Measurements from ENCODE around the gene DSCAM. TPM values are rescaled to one million over a fixed set of nuclear protein-coding genes. Genes with fewer than 3 reads are reported as not detected.

Gene DSCAM
- total and polyA plus RNA-seq, 4 donors = 8.2 to 27.7 (median 15.2) TPM

DNA sequence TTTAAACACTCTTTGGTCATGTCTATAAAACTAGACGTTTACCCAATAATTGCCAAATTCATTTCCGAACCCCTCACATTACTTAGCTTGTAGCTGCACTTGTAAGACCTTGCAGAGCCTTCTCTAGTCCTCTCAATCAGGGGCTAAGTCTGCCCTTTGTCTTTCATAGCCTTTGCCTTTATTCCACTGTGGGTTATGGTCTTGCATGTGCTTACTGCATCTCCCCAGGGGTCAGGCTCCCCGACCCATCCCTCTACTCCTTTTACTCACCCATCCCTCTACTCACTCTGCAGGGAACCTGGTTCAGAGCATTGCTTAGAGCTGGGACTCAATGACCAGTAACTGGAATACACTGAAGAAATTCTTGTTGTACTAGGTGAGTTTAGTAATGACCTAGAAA, 744.3 kb downstream of the DSCAM start:
- H3K27me3 ChIP-seq (ENCODE audit: control insufficient read depth, insufficient read depth, low read length) = no peaks in the 10 kb centered on the region
- H3K9me3 ChIP-seq (ENCODE audit: control insufficient read depth, insufficient read depth, low read length) = no peaks in the 10 kb centered on the region
- no peaks in the 10 kb centered on the region for H3K4me1 ChIP-seq (ENCODE audit: control insufficient read depth, insufficient read depth, low read length)
- H3K27ac ChIP-seq (ENCODE audit: low read depth, low read length) = no peak overlapping the region
- 67% methylated on average over 2 of the region's 3 CpGs for WGBS (ENCODE audit: insufficient coverage)
- H3K36me3 ChIP-seq (ENCODE audit: control insufficient read depth, insufficient read depth, low read length) = no peaks in the 10 kb centered on the region
- no peak overlapping the region for H3K4me3 ChIP-seq (ENCODE audit: low read depth, low read length)
- no peak for DNase-seq (ENCODE audit: low read depth in 4 of 6, low spot score in 6 of 6)

DNA sequence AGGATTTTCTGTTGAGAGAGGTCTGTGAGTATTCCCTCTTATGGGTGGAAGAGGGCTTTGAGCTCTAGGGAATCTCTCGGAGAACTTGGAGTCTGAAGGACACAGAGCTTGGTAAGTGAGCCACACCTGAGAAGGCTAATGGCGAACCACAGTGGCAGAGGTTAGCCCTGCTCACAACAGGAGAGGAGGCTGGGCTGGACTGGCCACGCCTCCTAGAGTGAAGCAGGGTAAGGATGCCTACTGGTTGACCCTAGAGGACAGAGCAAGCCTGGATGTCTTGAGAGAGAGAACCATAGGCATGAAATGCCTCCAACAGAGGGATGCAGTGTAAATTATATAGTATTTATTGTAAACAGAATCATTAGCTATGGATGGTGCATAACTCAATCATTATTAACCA, 747.1 kb downstream of the DSCAM start:
- 93% methylated on average over 3 of the region's 3 CpGs for WGBS (ENCODE audit: insufficient coverage)
- H3K36me3 ChIP-seq (ENCODE audit: control insufficient read depth, insufficient read depth, low read length) = no peaks in the 10 kb centered on the region
- H3K27me3 ChIP-seq (ENCODE audit: control insufficient read depth, insufficient read depth, low read length) = no peaks in the 10 kb centered on the region
- H3K9me3 ChIP-seq (ENCODE audit: control insufficient read depth, insufficient read depth, low read length) = no peaks in the 10 kb centered on the region
- H3K4me3 ChIP-seq (ENCODE audit: low read depth, low read length) = no peak overlapping the region
- DNase-seq (ENCODE audit: low read depth in 4 of 6, low spot score in 6 of 6) = no peak
- no peaks in the 10 kb centered on the region for H3K4me1 ChIP-seq (ENCODE audit: control insufficient read depth, insufficient read depth, low read length)
- no peak overlapping the region for H3K27ac ChIP-seq (ENCODE audit: low read depth, low read length)

DNA sequence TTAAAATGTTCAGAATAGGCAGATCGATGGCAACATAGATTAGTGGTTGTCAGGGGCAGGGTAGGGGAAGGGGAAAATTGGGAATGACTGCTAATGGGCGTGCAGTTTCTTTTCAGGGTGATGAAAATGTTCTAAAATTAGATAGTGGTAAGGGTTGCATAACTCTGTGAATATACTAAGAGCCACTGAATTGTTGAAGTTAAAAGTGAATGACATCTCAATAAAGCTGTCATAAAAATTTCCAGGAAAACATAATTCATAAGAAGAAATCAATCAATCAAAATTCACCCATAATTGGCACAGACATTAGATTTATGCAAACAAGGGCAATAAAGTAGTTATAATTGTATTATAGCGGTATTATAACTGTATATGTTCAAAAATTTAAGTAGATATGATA, 751.5 kb downstream of the DSCAM start:
- Histone ChIP-seq H3K27ac (ENCODE audit: low read depth, low read length) (no peak overlapping the region), H3K36me3 (ENCODE audit: control insufficient read depth, insufficient read depth, low read length) (peaks cover under 1% of the 10 kb centered on the region), H3K27me3 (ENCODE audit: control insufficient read depth, insufficient read depth, low read length) (no peaks in the 10 kb centered on the region), H3K4me3 (ENCODE audit: low read depth, low read length) (no peak overlapping the region), H3K9me3 (ENCODE audit: control insufficient read depth, insufficient read depth, low read length) (no peaks in the 10 kb centered on the region), H3K4me1 (ENCODE audit: control insufficient read depth, insufficient read depth, low read length) (no peaks in the 10 kb centered on the region)
- no peak for DNase-seq (ENCODE audit: low read depth in 4 of 6, low spot score in 6 of 6)
- no CpG with 5 or more reads among the region's 3 CpGs for WGBS (ENCODE audit: insufficient coverage)

DNA sequence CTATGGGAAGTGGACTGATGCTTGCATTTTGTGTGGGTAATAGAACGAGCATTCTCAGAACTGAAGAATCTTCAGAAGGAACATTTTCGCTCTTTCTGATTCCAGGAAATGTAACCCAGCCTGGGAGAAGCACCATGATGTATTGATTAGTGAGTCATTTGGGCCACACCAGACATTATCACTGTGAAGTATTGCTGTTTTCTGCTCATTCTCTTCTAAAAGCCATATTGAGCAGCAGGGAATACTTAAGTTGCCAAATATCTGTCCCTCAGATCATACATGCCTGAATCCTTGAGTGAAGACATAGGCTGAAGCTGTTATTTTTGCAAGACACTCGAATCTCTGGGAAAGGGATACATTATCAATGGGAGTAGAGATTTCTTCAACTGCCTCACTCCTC, 766.6 kb downstream of the DSCAM start:
- Histone ChIP-seq H3K4me3 (ENCODE audit: low read depth, low read length) (no peak overlapping the region), H3K27ac (ENCODE audit: low read depth, low read length) (no peak overlapping the region), H3K9me3 (ENCODE audit: control insufficient read depth, insufficient read depth, low read length) (no peaks in the 10 kb centered on the region), H3K36me3 (ENCODE audit: control insufficient read depth, insufficient read depth, low read length) (peaks cover 21% of the 10 kb centered on the region), H3K4me1 (ENCODE audit: control insufficient read depth, insufficient read depth, low read length) (no peaks in the 10 kb centered on the region), H3K27me3 (ENCODE audit: control insufficient read depth, insufficient read depth, low read length) (no peaks in the 10 kb centered on the region)
- DNase-seq (ENCODE audit: low read depth in 4 of 6, low spot score in 6 of 6) = peak in 2 of 6 donors; percentile 26 to 57
- WGBS (ENCODE audit: insufficient coverage) = 54% methylated on average over 2 of the region's 3 CpGs

DNA sequence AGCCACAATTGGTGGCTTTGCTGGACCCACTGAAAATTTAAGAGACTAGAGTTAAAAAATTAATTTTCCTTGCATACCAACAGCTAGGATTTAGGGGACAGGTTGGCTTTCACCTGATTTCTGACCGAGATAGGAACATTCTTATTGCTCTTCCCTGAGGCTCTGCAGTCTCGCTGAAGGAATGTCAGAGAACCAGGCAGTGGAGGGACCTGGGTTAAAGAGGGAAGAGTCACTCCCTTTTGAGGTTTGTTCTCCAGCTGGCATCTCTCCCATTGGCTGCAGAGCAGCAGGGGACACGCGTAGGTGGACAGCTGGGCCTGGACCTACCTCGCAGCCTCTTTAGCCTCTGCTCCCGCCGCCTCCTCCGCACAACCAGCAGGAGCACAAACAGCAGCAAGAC, 772.2 kb downstream of the DSCAM start:
- Histone ChIP-seq H3K4me1 (ENCODE audit: control insufficient read depth, insufficient read depth, low read length) (no peaks in the 10 kb centered on the region), H3K27ac (ENCODE audit: low read depth, low read length) (no peak overlapping the region), H3K36me3 (ENCODE audit: control insufficient read depth, insufficient read depth, low read length) (peaks cover 10% of the 10 kb centered on the region), H3K27me3 (ENCODE audit: control insufficient read depth, insufficient read depth, low read length) (no peaks in the 10 kb centered on the region), H3K4me3 (ENCODE audit: low read depth, low read length) (no peak overlapping the region), H3K9me3 (ENCODE audit: control insufficient read depth, insufficient read depth, low read length) (no peaks in the 10 kb centered on the region)
- 80% methylated on average over 6 of the region's 8 CpGs for WGBS (ENCODE audit: insufficient coverage)
- DNase-seq (ENCODE audit: low read depth in 4 of 6, low spot score in 6 of 6) = no peak

DNA sequence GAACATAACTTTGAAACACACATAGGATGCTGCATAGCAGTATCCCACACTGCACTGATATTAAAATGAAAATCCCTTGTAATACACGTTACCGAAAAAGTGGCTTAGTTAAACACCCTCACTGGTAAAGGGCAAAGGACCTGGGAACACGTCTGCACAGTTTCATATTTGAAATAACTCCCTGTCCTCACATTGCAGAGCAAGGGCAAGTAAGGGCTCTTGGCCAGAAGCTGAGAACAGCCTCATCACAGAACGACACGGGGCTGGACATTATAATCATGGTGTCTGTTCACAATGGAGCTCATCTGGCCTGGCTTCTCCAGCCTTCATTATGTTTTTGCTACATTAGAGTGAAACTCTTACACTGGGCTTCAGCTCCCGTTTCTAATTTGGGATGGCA, 772.8 kb downstream of the DSCAM start:
- Histone ChIP-seq H3K27me3 (ENCODE audit: control insufficient read depth, insufficient read depth, low read length) (no peaks in the 10 kb centered on the region), H3K4me3 (ENCODE audit: low read depth, low read length) (no peak overlapping the region), H3K27ac (ENCODE audit: low read depth, low read length) (no peak overlapping the region), H3K4me1 (ENCODE audit: control insufficient read depth, insufficient read depth, low read length) (no peaks in the 10 kb centered on the region), H3K9me3 (ENCODE audit: control insufficient read depth, insufficient read depth, low read length) (no peaks in the 10 kb centered on the region), H3K36me3 (ENCODE audit: control insufficient read depth, insufficient read depth, low read length) (peaks cover 10% of the 10 kb centered on the region)
- DNase-seq (ENCODE audit: low read depth in 4 of 6, low spot score in 6 of 6) = no peak
- WGBS (ENCODE audit: insufficient coverage) = 91% methylated on average over 4 of the region's 6 CpGs

DNA sequence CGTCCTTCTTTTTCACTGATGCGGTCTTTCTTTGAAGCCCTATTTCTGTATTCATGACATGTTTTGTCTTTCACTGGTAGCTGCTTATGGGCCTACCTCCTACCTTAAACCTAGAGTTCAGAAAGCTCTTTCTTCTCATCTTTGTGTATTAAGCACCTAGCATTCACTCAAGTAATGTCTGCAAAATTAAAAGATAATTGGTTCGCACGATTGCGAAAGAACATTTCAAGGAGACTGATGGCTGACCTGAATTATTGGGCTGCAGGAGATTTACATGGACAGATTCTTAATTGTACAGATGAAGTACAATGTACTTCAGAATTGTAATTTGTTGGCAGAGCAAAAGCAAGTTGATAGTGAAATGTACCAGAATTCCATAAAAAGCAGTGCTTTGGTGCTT, 773.3 kb downstream of the DSCAM start:
- Histone ChIP-seq H3K4me3 (ENCODE audit: low read depth, low read length) (no peak overlapping the region), H3K27ac (ENCODE audit: low read depth, low read length) (no peak overlapping the region), H3K4me1 (ENCODE audit: control insufficient read depth, insufficient read depth, low read length) (no peaks in the 10 kb centered on the region), H3K27me3 (ENCODE audit: control insufficient read depth, insufficient read depth, low read length) (no peaks in the 10 kb centered on the region), H3K36me3 (ENCODE audit: control insufficient read depth, insufficient read depth, low read length) (peaks cover 7% of the 10 kb centered on the region), H3K9me3 (ENCODE audit: control insufficient read depth, insufficient read depth, low read length) (no peaks in the 10 kb centered on the region)
- no peak for DNase-seq (ENCODE audit: low read depth in 4 of 6, low spot score in 6 of 6)
- WGBS (ENCODE audit: insufficient coverage) = 100% methylated on average over 3 of the region's 5 CpGs

DNA sequence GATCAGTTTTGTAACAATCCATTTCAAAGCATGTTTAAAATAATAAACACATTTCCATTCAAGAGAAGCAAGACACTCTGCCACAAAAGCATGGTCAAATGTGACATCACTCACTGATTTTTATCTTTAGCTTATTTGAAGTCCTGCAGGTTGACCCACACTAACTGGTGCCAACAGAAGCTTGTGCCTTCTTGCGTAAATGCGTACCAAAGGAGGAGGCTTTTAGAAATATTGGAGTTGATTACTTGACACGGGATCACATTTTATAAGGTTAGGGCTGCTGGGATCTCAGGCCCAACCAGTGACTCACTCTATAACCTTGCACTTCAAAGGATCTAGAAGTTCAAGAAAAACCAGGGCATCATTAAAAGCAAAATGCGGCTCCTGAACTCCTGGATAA, 776.1 kb downstream of the DSCAM start:
- H3K27ac ChIP-seq (ENCODE audit: low read depth, low read length) = no peak overlapping the region
- H3K9me3 ChIP-seq (ENCODE audit: control insufficient read depth, insufficient read depth, low read length) = no peaks in the 10 kb centered on the region
- H3K27me3 ChIP-seq (ENCODE audit: control insufficient read depth, insufficient read depth, low read length) = no peaks in the 10 kb centered on the region
- no CpG with 5 or more reads among the region's 4 CpGs for WGBS (ENCODE audit: insufficient coverage)
- no peak for DNase-seq (ENCODE audit: low read depth in 4 of 6, low spot score in 6 of 6)
- no peaks in the 10 kb centered on the region for H3K4me1 ChIP-seq (ENCODE audit: control insufficient read depth, insufficient read depth, low read length)
- no peak overlapping the region for H3K4me3 ChIP-seq (ENCODE audit: low read depth, low read length)
- peaks cover 3% of the 10 kb centered on the region for H3K36me3 ChIP-seq (ENCODE audit: control insufficient read depth, insufficient read depth, low read length)

DNA sequence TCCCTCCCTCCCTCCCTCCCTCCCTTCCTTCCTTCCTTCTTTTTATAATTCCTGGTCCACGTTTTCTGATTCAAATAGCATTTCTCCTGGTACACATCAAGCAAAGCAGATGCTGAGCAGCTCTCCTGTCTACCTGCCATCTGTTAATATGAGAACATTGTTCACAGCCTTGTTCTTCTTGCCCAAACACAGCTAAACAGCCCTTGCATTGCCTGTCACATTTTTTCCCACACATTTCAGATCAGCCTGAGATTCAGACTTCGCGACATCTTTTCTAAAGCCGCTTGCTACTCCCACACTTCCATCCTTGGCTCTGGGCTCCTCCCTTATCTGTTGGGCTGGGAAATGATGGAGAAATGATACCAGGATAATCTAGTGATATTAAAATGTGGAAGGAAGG, 779.2 kb downstream of the DSCAM start:
- no peak overlapping the region for H3K27ac ChIP-seq (ENCODE audit: low read depth, low read length)

DNA sequence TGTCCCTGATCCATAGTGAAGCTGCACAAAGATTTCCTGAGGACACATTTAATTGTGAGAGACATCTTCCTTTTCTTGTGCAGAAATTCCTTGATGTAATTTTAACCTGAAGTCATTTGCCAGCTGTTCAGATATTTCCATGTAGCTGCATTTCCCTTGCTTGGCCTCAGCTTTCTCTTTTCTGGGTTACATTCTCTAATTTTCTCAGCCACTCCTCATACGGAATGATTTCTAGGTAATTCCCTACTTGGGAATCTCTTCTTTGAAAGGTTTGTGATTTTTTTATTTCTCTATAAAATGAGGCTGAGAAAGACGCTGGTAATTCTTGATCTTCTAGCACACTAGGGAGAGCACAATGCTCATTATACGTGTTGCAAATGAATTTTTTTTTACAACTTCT, 780.7 kb downstream of the DSCAM start:
- H3K27me3 ChIP-seq (ENCODE audit: control insufficient read depth, insufficient read depth, low read length) = no peaks in the 10 kb centered on the region
- no peaks in the 10 kb centered on the region for H3K9me3 ChIP-seq (ENCODE audit: control insufficient read depth, insufficient read depth, low read length)
- no peak overlapping the region for H3K4me3 ChIP-seq (ENCODE audit: low read depth, low read length)
- DNase-seq (ENCODE audit: low read depth in 4 of 6, low spot score in 6 of 6) = peak in 1 of 6 donors; percentile 66
- H3K36me3 ChIP-seq (ENCODE audit: control insufficient read depth, insufficient read depth, low read length) = peaks cover 3% of the 10 kb centered on the region
- no peaks in the 10 kb centered on the region for H3K4me1 ChIP-seq (ENCODE audit: control insufficient read depth, insufficient read depth, low read length)
- H3K27ac ChIP-seq (ENCODE audit: low read depth, low read length) = no peak overlapping the region
- WGBS (ENCODE audit: insufficient coverage) = 80% methylated on average over 1 of the region's 3 CpGs

More for the DNA sequence above, 779.2 kb downstream of the DSCAM start:
- peaks cover 3% of the 10 kb centered on the region for H3K36me3 ChIP-seq (ENCODE audit: control insufficient read depth, insufficient read depth, low read length)
- DNase-seq (ENCODE audit: low read depth in 4 of 6, low spot score in 6 of 6) = peak in 1 of 6 donors; percentile 68
- no peaks in the 10 kb centered on the region for H3K4me1 ChIP-seq (ENCODE audit: control insufficient read depth, insufficient read depth, low read length)
- no peaks in the 10 kb centered on the region for H3K27me3 ChIP-seq (ENCODE audit: control insufficient read depth, insufficient read depth, low read length)
- no peaks in the 10 kb centered on the region for H3K9me3 ChIP-seq (ENCODE audit: control insufficient read depth, insufficient read depth, low read length)
- H3K4me3 ChIP-seq (ENCODE audit: low read depth, low read length) = no peak overlapping the region
- WGBS (ENCODE audit: insufficient coverage) = 0% methylated on average over 1 of the region's 4 CpGs

Measured in spinal cord (tissue), 10 donors.